A673 (cell line): ENCODE data around the gene GPR34. TPM values are rescaled to one million over a fixed set of nuclear protein-coding genes. Genes with fewer than 3 reads are reported as not detected.
"Not testable (repeated sequence)": the region's sequence is repeated elsewhere in the genome, so short reads cannot be mapped to it uniquely, and the experiment has no call there.

Experiments used
- BruUV-seq: library from RNA; stranded (reverse); fragments of 400-500 nt; replicated peaks from 2 replicates; lab custom pipeline; 2021; lab: Mats Ljungman, UMichigan
- CTCF ChIA-PET: fragments of 300-600 bp; sonication (Branson Sonifier 250); formaldehyde crosslinking; loops from one replicate; lab custom pipeline; 2022; ENCODE audit warnings: antibody characterized with exemption; lab: Charles Lee
- POLR2A ChIA-PET: fragments of 300-600 bp; sonication (Branson Sonifier 250); formaldehyde crosslinking; loops from one replicate; lab custom pipeline; 2022; ENCODE audit warnings: antibody characterized with exemption; ENCODE audit not compliant: low non-redundant PET; lab: Charles Lee
- DNase-seq: peaks from one replicate; pipeline ENCODE4 v3.0.0-alpha.2; 2015; ENCODE audit warnings: low spot score
- H3K27ac ChIP-seq: fragments of 200-600 bp; sonication (generic); 2 replicates; pipeline ENCODE4 v1.5.1; 2016; ENCODE audit warnings: mixed run types, low read depth, mild to moderate bottlenecking, mixed read lengths, antibody characterized with exemption, low read length; ENCODE audit not compliant: poor library complexity, severe bottlenecking
- H3K27me3 ChIP-seq: fragments of 200-600 bp; sonication (generic); replicated peaks from 2 replicates; pipeline ENCODE4 v1.6.1; 2017; ENCODE audit warnings: mixed run types, low read depth, mild to moderate bottlenecking, mixed read lengths, antibody characterized with exemption, low read length; ENCODE audit not compliant: insufficient read depth, poor library complexity
- H3K36me3 ChIP-seq: fragments of 200-600 bp; sonication (generic); 2 replicates; pipeline ENCODE4 v1.6.1; 2016; ENCODE audit warnings: mixed run types, mild to moderate bottlenecking, mixed read lengths, antibody characterized with exemption, low read length; ENCODE audit not compliant: insufficient read depth, poor library complexity, severe bottlenecking
- H3K4me1 ChIP-seq: fragments of 200-600 bp; sonication (generic); 2 replicates; pipeline ENCODE4 v1.6.1; 2017; ENCODE audit warnings: mixed run types, mild to moderate bottlenecking, mixed read lengths, antibody characterized with exemption, low read length; ENCODE audit not compliant: insufficient read depth, poor library complexity, severe bottlenecking
- H3K4me3 ChIP-seq: fragments of 200-600 bp; sonication (generic); 2 replicates; pipeline ENCODE4 v1.5.1; 2016; ENCODE audit warnings: low read depth, mixed run types, mild to moderate bottlenecking, mixed read lengths, low read length; ENCODE audit not compliant: poor library complexity, severe bottlenecking
- H3K9me3 ChIP-seq: fragments of 200-600 bp; sonication (generic); 2 replicates; pipeline ENCODE4 v1.6.1; 2016; ENCODE audit warnings: mixed run types, low read depth, mild to moderate bottlenecking, mixed read lengths, antibody characterized with exemption, low read length; ENCODE audit not compliant: poor library complexity, severe bottlenecking
- CTCF ChIP-seq: fragments of 300-800, 200-600 bp; sonication (generic); conservative IDR thresholded peaks from 2 replicates; pipeline ENCODE4 v1.5.1; 2017; ENCODE audit warnings: low read depth, mild to moderate bottlenecking, antibody characterized with exemption, low read length, moderate library complexity, mixed read lengths
- EZH2 ChIP-seq: fragments of 200-600 bp; sonication (generic); IDR thresholded peaks from 2 replicates; pipeline ENCODE4 v1.6.1; 2017; ENCODE audit warnings: borderline replicate concordance, low read depth, mild to moderate bottlenecking, mixed read lengths, antibody characterized with exemption, low read length; ENCODE audit not compliant: poor library complexity, severe bottlenecking
- intact Hi-C: fragments of 100-400 bp; cut with micrococcal nuclease; formaldehyde crosslinking; loops from one replicate; pipeline ENCODE4 v1.10.0; 2022; ENCODE audit not compliant: unreplicated experiment
- total RNA-seq: library from RNA; stranded (reverse); gene quantifications from 2 replicates; pipeline ENCODE4 v1.2.3, GENCODE V29; 2021

The GPR34 gene
- total RNA-seq, 1 experiment from 2014 or later, result not detected

DNA sequence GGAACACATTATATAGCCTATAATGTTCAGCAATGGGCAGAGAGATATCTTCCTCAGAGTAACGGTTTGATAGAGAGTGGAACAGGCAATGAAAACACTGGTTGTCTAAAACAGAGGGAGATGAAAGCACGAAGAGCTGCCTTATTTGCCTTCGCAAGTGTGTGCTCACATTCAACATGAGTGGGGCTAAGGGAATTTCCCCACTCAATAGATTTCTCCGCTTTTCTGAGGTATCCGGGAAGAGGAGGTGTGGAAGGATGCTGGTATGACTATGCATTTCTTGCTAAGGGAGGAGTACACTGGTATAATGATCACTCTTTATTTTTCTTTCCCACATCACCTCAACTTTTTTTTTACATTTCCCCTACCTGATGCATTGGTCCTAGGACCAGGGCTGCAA is 27.4 kb downstream of the GPR34 start:
- intact Hi-C loops, result no loop called here
- Histone ChIP-seq H3K4me1 (no peaks in the 10 kb centered on the region), H3K9me3 (peaks cover 4% of the 10 kb centered on the region), H3K27me3 (no peaks in the 10 kb centered on the region), H3K27ac (no peak overlapping the region), H3K4me3 (no peak overlapping the region), H3K36me3 (no peaks in the 10 kb centered on the region)
- no peak for TF ChIP-seq EZH2
- TF ChIP-seq CTCF, result no peak
- POLR2A ChIA-PET, result no interaction called here
- no peak for DNase-seq
- no TSS peak for BruUV-seq
- CTCF ChIA-PET, result no interaction called here

DNA sequence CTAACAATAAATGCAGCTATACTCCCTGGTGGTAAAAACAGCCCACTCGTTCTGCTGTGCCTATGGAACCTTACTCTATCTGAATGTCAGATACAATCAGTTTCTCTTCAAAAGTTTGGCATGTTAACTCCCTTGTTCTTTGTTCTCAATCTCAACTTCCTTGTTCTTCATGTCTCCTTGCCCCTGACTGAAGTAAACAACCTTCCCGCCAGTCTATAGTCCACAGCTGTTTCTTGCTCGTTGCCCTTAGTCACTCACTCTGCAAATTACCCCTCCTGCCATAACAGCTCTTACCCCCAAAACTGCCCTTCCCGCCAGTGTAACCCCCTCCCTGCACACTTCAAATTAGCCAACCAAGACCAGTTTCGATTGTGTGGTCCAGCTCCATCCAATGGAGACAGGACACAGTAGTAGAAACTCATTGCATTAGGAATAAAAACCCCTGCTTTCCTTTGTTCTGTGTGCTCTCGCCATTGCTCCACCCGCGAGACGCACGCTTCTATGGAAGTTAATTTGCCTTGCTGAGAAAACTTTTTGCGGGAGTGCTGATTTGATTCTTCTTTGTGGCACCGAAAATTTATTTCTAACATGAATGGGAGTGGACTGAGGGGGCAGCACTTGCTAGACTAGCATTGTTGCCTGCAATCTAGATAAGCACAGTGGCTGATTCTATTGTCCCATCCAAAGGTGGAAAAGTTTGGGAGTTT is 28.1 kb downstream of the GPR34 start:
- Histone ChIP-seq H3K9me3 (peaks cover 4% of the 10 kb centered on the region), H3K36me3 (no peaks in the 10 kb centered on the region), H3K4me3 (no peak overlapping the region), H3K27ac (no peak overlapping the region), H3K27me3 (no peaks in the 10 kb centered on the region), H3K4me1 (no peaks in the 10 kb centered on the region)
- TF ChIP-seq CTCF (no peak), EZH2 (no peak)
- POLR2A ChIA-PET, result no interaction called here
- intact Hi-C loops, result no loop called here
- CTCF ChIA-PET, result interaction anchor here (0.6 kb wide), 1 partner anchor 1447 kb away, joined by 3 read pairs; no protein-coding TSS in a partner anchor
- BruUV-seq, result no TSS peak
- DNase-seq, result no peak

DNA sequence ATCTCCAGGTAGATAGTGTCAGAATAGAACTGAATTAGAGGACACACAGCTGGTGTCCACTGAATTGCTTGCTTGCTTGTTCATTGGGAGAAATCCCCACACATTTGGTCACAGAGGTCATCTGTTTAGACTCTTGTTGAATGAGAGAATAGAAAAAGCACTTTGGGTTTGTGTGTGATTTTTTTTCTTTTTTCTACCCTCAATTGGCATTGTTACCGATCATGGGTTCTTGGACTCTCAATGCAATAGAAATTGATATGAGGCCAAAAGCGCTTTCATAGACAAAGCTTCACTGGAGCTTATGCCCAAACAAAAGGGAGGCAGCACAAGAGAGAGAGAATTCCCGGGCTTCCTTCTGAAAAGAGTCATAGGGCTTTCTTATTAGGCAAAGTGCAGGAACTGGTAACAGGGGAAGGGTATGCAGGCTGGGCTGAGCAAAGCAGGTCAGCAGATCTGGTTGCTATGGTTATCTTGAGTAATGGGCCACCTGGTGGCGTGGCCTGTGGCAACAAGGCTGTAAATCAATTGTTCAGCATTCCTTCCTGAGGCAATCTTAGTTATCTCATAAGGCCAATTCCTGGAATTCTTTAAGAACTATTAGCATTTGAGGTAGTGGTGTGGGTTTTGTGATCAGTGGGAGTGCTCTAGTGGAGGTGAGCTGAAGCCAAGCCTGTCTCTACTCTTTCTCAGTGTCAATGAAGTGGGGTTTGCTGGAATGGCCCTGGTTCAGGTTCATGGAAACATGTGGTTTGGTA is 29.9 kb downstream of the GPR34 start:
- no TSS peak for BruUV-seq
- no peak for DNase-seq
- ChIA-PET CTCF (no interaction called here), POLR2A (no interaction called here)
- Histone ChIP-seq H3K27me3 (no peaks in the 10 kb centered on the region), H3K4me1 (no peaks in the 10 kb centered on the region), H3K4me3 (no peak overlapping the region), H3K36me3 (no peaks in the 10 kb centered on the region), H3K9me3 (peaks cover 4% of the 10 kb centered on the region), H3K27ac (no peak overlapping the region)
- TF ChIP-seq EZH2, result no peak
- no peak for TF ChIP-seq CTCF
- intact Hi-C loops, result no loop called here

DNA sequence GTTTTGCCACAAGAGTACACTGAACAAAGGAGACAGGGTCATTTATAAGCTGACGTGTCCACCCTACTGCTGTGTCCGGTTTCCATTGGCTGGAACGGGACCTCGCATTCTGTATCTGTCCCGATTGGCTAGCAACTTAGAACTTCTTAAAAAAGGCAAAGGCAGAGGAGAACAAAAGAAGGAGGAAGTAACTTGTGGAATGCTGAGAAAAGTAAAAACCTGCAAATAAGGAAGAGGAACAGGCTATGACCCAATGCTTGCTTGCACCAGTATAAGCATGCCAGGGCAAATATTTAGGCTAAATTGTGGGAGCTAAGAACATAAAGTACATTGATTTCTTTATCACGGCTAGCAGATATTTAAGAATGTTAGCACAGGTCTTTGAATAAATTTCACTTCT is 30.8 kb downstream of the GPR34 start:
- H3K27ac ChIP-seq, H3K4me1 ChIP-seq, H3K9me3 ChIP-seq, H3K4me3 ChIP-seq, H3K27me3 ChIP-seq, CTCF ChIA-PET, intact Hi-C loops, H3K36me3 ChIP-seq, POLR2A ChIA-PET, BruUV-seq, DNase-seq: not testable (repeated sequence)
